SH-SY5Y (cell line): ENCODE results near the gene CDK5R1.

Experiments
- GATA2 ChIP-seq: IDR thresholded peaks from 2 replicates; pipeline ENCODE4 v1.6.1; 2011; ENCODE audit warnings: mild to moderate bottlenecking, low read depth, low read length
- GATA3 ChIP-seq: IDR thresholded peaks from 2 replicates; pipeline ENCODE4 v1.6.1; 2011; ENCODE audit warnings: low read depth, mild to moderate bottlenecking, low read length, moderate library complexity

DNA sequence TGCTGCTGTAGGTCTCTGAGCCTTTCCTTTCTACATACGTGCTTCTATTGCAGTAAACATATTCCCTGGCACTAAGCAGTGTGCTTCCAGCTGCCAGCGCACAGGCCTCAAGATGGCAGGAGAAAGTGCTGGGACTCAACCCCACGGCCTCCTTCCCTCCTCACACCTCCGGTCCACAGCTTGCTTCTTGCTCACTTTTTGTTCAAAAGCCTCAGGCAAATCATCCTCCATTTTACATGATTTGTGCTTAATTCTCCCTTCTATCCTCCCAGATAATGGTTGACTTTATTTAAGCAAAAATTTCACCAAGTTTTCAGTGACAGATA lies 5.4 kb downstream of the CDK5R1 start:
- TF ChIP-seq GATA2 (no peak), GATA3 (no peak)
